Smooth muscle cell (in vitro differentiated cells): ENCODE data around the gene REEP5. TPM values are rescaled to one million over a fixed set of nuclear protein-coding genes. Genes with fewer than 3 reads are reported as not detected.

ENCODE experiments used
- DNase-seq: peaks from one replicate; lab custom pipeline; 2025; ENCODE audit not compliant: unreplicated experiment; lab: John Stamatoyannopoulos, UW
- H2AFZ ChIP-seq: fragments of 200-600 bp; sonication (generic); 2 replicates; pipeline ENCODE4 v1.6.0; 2016; ENCODE audit warnings: antibody characterized with exemption, low read depth, mild to moderate bottlenecking
- H3F3A ChIP-seq: fragments of 200-600 bp; sonication (generic); 2 replicates; pipeline ENCODE4 v1.6.0; 2017; ENCODE audit warnings: antibody characterized with exemption, low read depth
- H3K27ac ChIP-seq: fragments of 200-600 bp; sonication (generic); 2 replicates; pipeline ENCODE4 v1.5.1; 2016; ENCODE audit warnings: low read depth, mild to moderate bottlenecking
- H3K27me3 ChIP-seq: fragments of 200-600 bp; sonication (generic); 2 replicates; pipeline ENCODE4 v1.6.1; 2016; ENCODE audit warnings: low read depth, mild to moderate bottlenecking
- H3K36me3 ChIP-seq: fragments of 200-600 bp; sonication (generic); 2 replicates; pipeline ENCODE4 v1.5.1; 2016; ENCODE audit warnings: low read depth
- H3K4me1 ChIP-seq: fragments of 200-600 bp; sonication (generic); 2 replicates; pipeline ENCODE4 v1.5.1; 2016; ENCODE audit warnings: low read depth
- H3K4me2 ChIP-seq: fragments of 200-600 bp; sonication (generic); 2 replicates; pipeline ENCODE4 v1.6.0; 2016; ENCODE audit warnings: mild to moderate bottlenecking
- H3K4me3 ChIP-seq: fragments of 200-600 bp; sonication (generic); 2 replicates; pipeline ENCODE4 v1.5.1; 2016; ENCODE audit warnings: mild to moderate bottlenecking
- H3K79me2 ChIP-seq: fragments of 200-600 bp; sonication (generic); 2 replicates; pipeline ENCODE4 v1.6.0; 2016; ENCODE audit warnings: low read depth, mild to moderate bottlenecking
- H3K9ac ChIP-seq: fragments of 200-600 bp; sonication (generic); 2 replicates; pipeline ENCODE4 v1.6.0; 2016; ENCODE audit warnings: low read depth
- H3K9me3 ChIP-seq: fragments of 200-600 bp; sonication (generic); replicated peaks from 2 replicates; pipeline ENCODE4 v1.5.1; 2016; ENCODE audit warnings: low read depth
- H4K20me1 ChIP-seq: fragments of 200-600 bp; sonication (generic); 2 replicates; pipeline ENCODE4 v1.6.0; 2016; ENCODE audit warnings: low read depth
- WGBS: methylation state at CpG from one replicate; pipeline ENCODE4 v1.1.7; 2016; ENCODE audit warnings: low lambda C conversion rate; 5-methylcytosine and 5-hydroxymethylcytosine counted together
- polyA plus RNA-seq: library from polyadenylated mRNA; unstranded; fragments of >200 nt; fragmentation: Nextera tagmentation; extraction: Ambion mirVana; gene quantifications from 2 replicates; pipeline ENCODE4 v1.2.1, GENCODE V29; 2016
- total RNA-seq: library from RNA; depleted of rRNA; stranded (reverse); fragments of >200 nt; gene quantifications from 2 replicates; pipeline ENCODE4 v1.2.3, GENCODE V29; 2014
- TF ChIP-seq, protein P1 (sequence below): fragments of 200-600 bp; sonication (generic); IDR thresholded peaks from 2 replicates; pipeline ENCODE4 v1.5.1; 2017; ENCODE audit warnings: borderline replicate concordance, mild to moderate bottlenecking, antibody characterized with exemption; ENCODE audit not compliant: insufficient read depth, poor library complexity, severe bottlenecking

REEP5 gene
- total and polyA plus RNA-seq, 2 experiments from 2014 or later, result 59.0 to 178 TPM

DNA sequence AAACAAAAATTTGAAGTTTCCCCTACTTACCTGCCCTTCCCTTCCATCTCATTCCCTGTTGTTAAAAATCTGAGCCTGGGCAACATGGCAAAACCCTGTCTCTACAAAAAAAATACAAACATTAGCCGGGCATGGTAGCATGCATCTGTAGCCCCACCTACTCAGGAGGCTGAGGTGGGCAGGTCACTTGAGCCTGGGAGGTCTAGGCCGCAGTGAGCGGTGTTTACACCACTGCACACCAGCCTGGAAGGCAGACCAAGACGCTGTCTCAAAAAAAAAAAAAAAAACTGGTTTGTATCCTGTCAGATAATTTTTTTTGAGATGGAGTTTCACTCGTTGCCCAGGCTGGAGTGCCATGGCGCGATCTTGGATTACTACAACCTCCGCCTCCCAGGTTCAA lies 16.3 kb upstream of the REEP5 start:
- Histone ChIP-seq H2AFZ (no peak overlapping the region), H3K4me1 (no peaks in the 10 kb centered on the region), H3K27me3 (no peaks in the 10 kb centered on the region), H3K27ac (no peak overlapping the region), H3K36me3 (no peaks in the 10 kb centered on the region), H3K79me2 (no peaks in the 10 kb centered on the region), H3K4me2 (no peak overlapping the region), H3K9me3 (no peaks in the 10 kb centered on the region), H3K9ac (no peak overlapping the region), H3K4me3 (no peak overlapping the region), H4K20me1 (no peaks in the 10 kb centered on the region), H3F3A (no peaks in the 10 kb centered on the region)
- TF ChIP-seq, protein P1, sequence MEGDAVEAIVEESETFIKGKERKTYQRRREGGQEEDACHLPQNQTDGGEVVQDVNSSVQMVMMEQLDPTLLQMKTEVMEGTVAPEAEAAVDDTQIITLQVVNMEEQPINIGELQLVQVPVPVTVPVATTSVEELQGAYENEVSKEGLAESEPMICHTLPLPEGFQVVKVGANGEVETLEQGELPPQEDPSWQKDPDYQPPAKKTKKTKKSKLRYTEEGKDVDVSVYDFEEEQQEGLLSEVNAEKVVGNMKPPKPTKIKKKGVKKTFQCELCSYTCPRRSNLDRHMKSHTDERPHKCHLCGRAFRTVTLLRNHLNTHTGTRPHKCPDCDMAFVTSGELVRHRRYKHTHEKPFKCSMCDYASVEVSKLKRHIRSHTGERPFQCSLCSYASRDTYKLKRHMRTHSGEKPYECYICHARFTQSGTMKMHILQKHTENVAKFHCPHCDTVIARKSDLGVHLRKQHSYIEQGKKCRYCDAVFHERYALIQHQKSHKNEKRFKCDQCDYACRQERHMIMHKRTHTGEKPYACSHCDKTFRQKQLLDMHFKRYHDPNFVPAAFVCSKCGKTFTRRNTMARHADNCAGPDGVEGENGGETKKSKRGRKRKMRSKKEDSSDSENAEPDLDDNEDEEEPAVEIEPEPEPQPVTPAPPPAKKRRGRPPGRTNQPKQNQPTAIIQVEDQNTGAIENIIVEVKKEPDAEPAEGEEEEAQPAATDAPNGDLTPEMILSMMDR, result no peak
- no peak for DNase-seq
- WGBS, result 95% methylated on average over 8 of the region's 8 CpGs

GRCh38 chr5:112935675-112936074 lies 13.6 kb upstream of the REEP5 start:
- no peak overlapping the region for H3K4me2 ChIP-seq
- no peaks in the 10 kb centered on the region for H3F3A ChIP-seq
- no peaks in the 10 kb centered on the region for H3K36me3 ChIP-seq
- WGBS, result 85% methylated on average over 5 of the region's 5 CpGs
- no peak for DNase-seq
- no peak overlapping the region for H3K9ac ChIP-seq
- no peaks in the 10 kb centered on the region for H3K79me2 ChIP-seq
- H2AFZ ChIP-seq, result no peak overlapping the region
- H3K27ac ChIP-seq, result no peak overlapping the region
- H4K20me1 ChIP-seq, result no peaks in the 10 kb centered on the region
- H3K4me1 ChIP-seq, result no peaks in the 10 kb centered on the region
- no peak overlapping the region for H3K4me3 ChIP-seq
- no peaks in the 10 kb centered on the region for H3K27me3 ChIP-seq
- TF ChIP-seq, protein P1, result no peak
- no peaks in the 10 kb centered on the region for H3K9me3 ChIP-seq

GRCh38 chr5:112934366-112934663 lies 12.3 kb upstream of the REEP5 start:
- H3K4me1 ChIP-seq, result no peaks in the 10 kb centered on the region
- no peaks in the 10 kb centered on the region for H3K27me3 ChIP-seq
- no peaks in the 10 kb centered on the region for H3F3A ChIP-seq
- no peaks in the 10 kb centered on the region for H3K9me3 ChIP-seq
- no peak overlapping the region for H3K4me3 ChIP-seq
- no peak overlapping the region for H2AFZ ChIP-seq
- H3K4me2 ChIP-seq, result no peak overlapping the region
- H3K36me3 ChIP-seq, result no peaks in the 10 kb centered on the region
- no peaks in the 10 kb centered on the region for H3K79me2 ChIP-seq
- no peaks in the 10 kb centered on the region for H4K20me1 ChIP-seq
- H3K27ac ChIP-seq, result no peak overlapping the region
- H3K9ac ChIP-seq, result no peak overlapping the region
- TF ChIP-seq, protein P1, result no peak
- no peak for DNase-seq

DNA sequence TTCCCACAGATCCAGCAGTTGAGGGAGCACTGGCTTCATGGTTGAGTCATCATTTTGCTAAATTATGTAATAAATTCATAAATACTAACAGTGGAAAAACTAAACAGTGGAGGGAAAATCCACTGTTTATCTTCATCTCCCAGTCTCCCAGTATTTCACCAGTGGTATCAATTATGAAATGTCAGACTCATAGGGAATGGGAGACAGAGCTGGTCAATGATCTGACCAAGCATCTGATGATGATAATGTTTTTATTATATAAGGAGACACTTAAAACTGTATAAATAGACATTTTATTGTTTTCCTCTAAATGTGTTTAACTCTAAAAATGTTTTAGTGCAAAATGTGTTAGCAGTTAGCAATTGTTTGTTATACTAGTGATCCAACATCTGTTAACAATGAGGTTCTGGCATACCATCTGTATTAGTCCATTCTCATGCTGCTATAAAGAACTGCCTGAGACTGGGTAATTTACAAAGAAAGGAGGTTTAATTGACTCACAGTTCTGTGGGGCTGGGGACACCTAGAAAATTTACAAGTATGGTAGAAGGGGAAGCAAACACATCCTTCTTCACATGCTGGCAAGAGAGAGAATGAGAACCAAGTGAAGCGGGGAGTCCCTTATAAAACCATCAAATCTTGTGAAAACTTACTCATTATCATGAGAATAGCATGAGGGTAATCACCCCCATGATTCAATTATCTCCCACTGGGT lies 11.8 kb upstream of the REEP5 start:
- H3K4me1 ChIP-seq, result no peaks in the 10 kb centered on the region
- H3K27me3 ChIP-seq, result no peaks in the 10 kb centered on the region
- no peaks in the 10 kb centered on the region for H3K79me2 ChIP-seq
- no peak for DNase-seq
- H3K4me2 ChIP-seq, result no peak overlapping the region
- no peaks in the 10 kb centered on the region for H3K9me3 ChIP-seq
- H3F3A ChIP-seq, result no peaks in the 10 kb centered on the region
- no peaks in the 10 kb centered on the region for H4K20me1 ChIP-seq
- no peak overlapping the region for H3K27ac ChIP-seq
- H3K36me3 ChIP-seq, result no peaks in the 10 kb centered on the region
- TF ChIP-seq, protein P1, result no peak
- H2AFZ ChIP-seq, result no peak overlapping the region
- no peak overlapping the region for H3K9ac ChIP-seq
- H3K4me3 ChIP-seq, result no peak overlapping the region
- 90% methylated on average over 1 of the region's 1 CpG for WGBS
